Astrocyte of the cerebellum (primary cell): Measurements from ENCODE around the gene PPM1H.

ENCODE experiments used
- DNase-seq: peaks from one replicate; pipeline ENCODE4 v3.0.0-alpha.2; 2011; ENCODE audit warnings: low read depth
- H3K4me3 ChIP-seq: 2 replicates; pipeline ENCODE4 v1.5.1; 2011; ENCODE audit warnings: mild to moderate bottlenecking, low read depth, low read length, moderate library complexity
- CTCF ChIP-seq: IDR thresholded peaks from 2 replicates; pipeline ENCODE4 v1.5.1; 2012; ENCODE audit warnings: low read length, low read depth, moderate library complexity, mild to moderate bottlenecking; ENCODE audit errors: missing control alignments
- in situ Hi-C: cut with HindIII; loops from 2 replicates; pipeline ENCODE4 v1.10.0; 2017; ENCODE audit warnings: low sequenced_read_pairs

Gene PPM1H

GRCh38 chr12:62903151-62903550 lies 31.8 kb downstream of the PPM1H start:
- TF ChIP-seq CTCF, result no peak
- in situ Hi-C loops, result no loop called here
- no peak overlapping the region for H3K4me3 ChIP-seq
- no peak for DNase-seq

DNA sequence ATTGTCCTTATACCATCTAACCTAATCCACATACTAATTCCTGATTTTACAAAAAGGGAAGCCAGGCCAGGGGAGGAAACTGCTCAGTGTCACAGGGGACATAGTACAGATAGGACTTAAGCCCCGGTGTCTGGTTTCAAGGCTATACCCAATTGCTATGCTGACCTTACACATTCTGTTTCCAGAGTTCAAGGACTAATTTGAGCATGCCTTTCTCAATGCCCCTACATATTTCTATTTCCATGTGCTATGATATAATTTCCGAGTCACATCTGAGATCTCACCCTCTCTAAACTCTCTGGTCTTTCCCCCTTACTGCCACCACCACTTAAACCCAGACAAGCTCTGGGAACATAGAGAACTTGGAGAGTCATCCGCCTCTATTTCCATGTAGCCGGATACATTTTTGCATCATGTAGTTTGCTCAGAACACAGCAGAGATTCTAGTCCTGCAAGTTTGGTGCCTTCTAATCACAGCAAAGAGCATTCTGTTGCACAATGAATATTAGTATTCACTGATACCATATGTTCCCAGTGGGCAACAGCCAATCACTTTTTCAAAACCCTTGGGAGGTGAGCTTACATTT lies 34.2 kb downstream of the PPM1H start:
- in situ Hi-C loops, result no loop called here
- H3K4me3 ChIP-seq, result no peak overlapping the region
- no peak for TF ChIP-seq CTCF
- DNase-seq, result no peak

GRCh38 chr12:62899568-62900390 lies 35.2 kb downstream of the PPM1H start:
- DNase-seq, result no peak
- in situ Hi-C loops, result no loop called here
- H3K4me3 ChIP-seq, result no peak overlapping the region
- no peak for TF ChIP-seq CTCF

- no peak for TF ChIP-seq CTCF
- DNase-seq, result no peak
- no peak overlapping the region for H3K4me3 ChIP-seq
- in situ Hi-C loops, result no loop called here
These were observed 36.4 kb downstream of the PPM1H start for GRCh38 chr12:62898526-62898925.

DNA sequence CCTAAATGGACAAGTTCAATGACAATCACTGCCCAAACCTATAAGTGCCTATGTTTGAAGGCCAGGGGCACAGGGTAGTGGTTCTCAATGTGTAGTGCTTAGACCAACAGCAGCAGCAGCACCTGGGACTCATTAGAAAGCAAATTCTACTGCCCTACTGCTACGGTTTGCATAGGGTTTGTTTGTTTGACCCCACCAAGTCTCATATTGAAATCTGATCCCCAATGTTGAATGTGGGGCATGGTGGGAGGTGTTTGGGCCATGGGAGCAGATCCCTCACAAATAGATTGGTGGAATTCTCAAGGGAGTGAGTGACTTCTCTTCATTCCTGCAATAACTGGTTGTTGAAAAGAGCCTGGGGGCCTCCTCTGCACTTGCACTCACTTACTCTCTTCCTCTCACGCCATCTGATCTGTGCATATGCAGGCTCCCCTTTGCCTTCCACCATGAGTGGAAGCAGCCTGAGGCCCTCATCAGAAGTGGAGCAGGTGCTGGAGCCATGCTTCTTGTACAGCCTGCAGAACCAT lies 39.5 kb downstream of the PPM1H start:
- in situ Hi-C loops, result no loop called here
- H3K4me3 ChIP-seq, result no peak overlapping the region

GRCh38 chr12:62893276-62893675 lies 41.7 kb downstream of the PPM1H start:
- no peak for DNase-seq
- in situ Hi-C loops, result no loop called here
- no peak for TF ChIP-seq CTCF
- no peak overlapping the region for H3K4me3 ChIP-seq

More for the DNA sequence above, 39.5 kb downstream of the PPM1H start:
- DNase-seq, result no peak
- no peak for TF ChIP-seq CTCF
